GM18505 (cell line): Measurements from ENCODE around the gene AP4S1.
"Not testable (repeated sequence)": the region's sequence is repeated elsewhere in the genome, so short reads cannot be mapped to it uniquely, and the experiment has no call there.

ENCODE experiments used
- ATAC-seq: cut with Tn5 transposase; IDR thresholded peaks from one replicate; pipeline ENCODE4 v1.9.1; 2021; ENCODE audit not compliant: unreplicated experiment
- POLR2A ChIP-seq: IDR thresholded peaks from 4 replicates; pipeline ENCODE4 v1.6.1; 2011; ENCODE audit warnings: borderline replicate concordance; ENCODE audit not compliant: insufficient read depth, insufficient read length; ENCODE audit errors: extremely low read depth

The AP4S1 gene

GRCh38 chr14:31025367-31026076 is at the start of gene AP4S1:
Gene AP4S1 (plus strand): TSS chr14:31025649. CDS start chr14:31066197, 40,548 bp downstream.
- peak; percentile 18 for ATAC-seq
- peak; percentile 54 for TF ChIP-seq POLR2A

GRCh38 chr14:30977752-30978151 is 47.7 kb upstream of the AP4S1 start:
- TF ChIP-seq POLR2A = no peak
- no peak for ATAC-seq

GRCh38 chr14:30980106-30980704 is 45.2 kb upstream of the AP4S1 start:
- ATAC-seq = not testable (repeated sequence)

GRCh38 chr14:30980980-30981379 is 44.5 kb upstream of the AP4S1 start:
- ATAC-seq = no peak
- TF ChIP-seq POLR2A = no peak

GRCh38 chr14:30982533-30982932 is 42.9 kb upstream of the AP4S1 start:
- ATAC-seq = no peak

GRCh38 chr14:30983858-30984257 is 41.6 kb upstream of the AP4S1 start:
- ATAC-seq = no peak
- no peak for TF ChIP-seq POLR2A

More at GRCh38 chr14:30982533-30982932, 42.9 kb upstream of the AP4S1 start:
- no peak for TF ChIP-seq POLR2A

GRCh38 chr14:30985796-30986195 is 39.7 kb upstream of the AP4S1 start:
- no peak for ATAC-seq
- TF ChIP-seq POLR2A = no peak

GRCh38 chr14:30988509-30988908 is 36.9 kb upstream of the AP4S1 start:
- TF ChIP-seq POLR2A = no peak
- no peak for ATAC-seq

GRCh38 chr14:30990770-30991169 is 34.7 kb upstream of the AP4S1 start:
- no peak for TF ChIP-seq POLR2A
- ATAC-seq = no peak

GRCh38 chr14:30991408-30991807 is 34.0 kb upstream of the AP4S1 start:
- no peak for TF ChIP-seq POLR2A
- ATAC-seq = no peak

- no peak for ATAC-seq
- TF ChIP-seq POLR2A = no peak
Observed at GRCh38 chr14:30993071-30993470, 32.4 kb upstream of the AP4S1 start.

GRCh38 chr14:30994681-30995620 is 30.5 kb upstream of the AP4S1 start:
- peak; percentile 49 for ATAC-seq
- no peak for TF ChIP-seq POLR2A

- ATAC-seq = no peak
Observed at GRCh38 chr14:30995689-30996088, 29.8 kb upstream of the AP4S1 start.

More at GRCh38 chr14:30995689-30996088, 29.8 kb upstream of the AP4S1 start:
- TF ChIP-seq POLR2A = no peak
